Brain microvascular endothelial cell (primary cell): ENCODE data around the gene MYO3B.

ENCODE experiments used
- DNase-seq: peaks from one replicate; pipeline ENCODE4 v3.0.0-alpha.2; 2020
- H3K27ac ChIP-seq: fragments of 250-450 bp; sonication (Bioruptor Pico); 2 replicates; pipeline ENCODE4 v1.5.1; 2020; ENCODE audit warnings: mild to moderate bottlenecking, moderate library complexity
- H3K27me3 ChIP-seq: fragments of 250-450 bp; sonication (Bioruptor Pico); replicated peaks from 2 replicates; pipeline ENCODE4 v1.5.1; 2020; ENCODE audit warnings: mild to moderate bottlenecking
- H3K36me3 ChIP-seq: fragments of 250-450 bp; sonication (Bioruptor Pico); replicated peaks from 2 replicates; pipeline ENCODE4 v1.5.1; 2020; ENCODE audit warnings: mild to moderate bottlenecking
- H3K4me3 ChIP-seq: 2 replicates; pipeline ENCODE4 v1.5.1; 2011; ENCODE audit warnings: low read depth, mild to moderate bottlenecking, control low read depth, low read length, moderate library complexity
- in situ Hi-C: cut with HindIII; loops from 2 replicates; pipeline ENCODE4 v1.10.0; 2017; ENCODE audit warnings: low sequenced_read_pairs, low pct_ligation_motif_present
- TF ChIP-seq, protein P1 (sequence below): IDR thresholded peaks from 2 replicates; pipeline ENCODE4 v1.5.1; 2011; ENCODE audit warnings: low read depth, mild to moderate bottlenecking, moderate library complexity, low read length, control low read depth, inconsistent platforms; ENCODE audit errors: missing control alignments

The MYO3B gene

DNA sequence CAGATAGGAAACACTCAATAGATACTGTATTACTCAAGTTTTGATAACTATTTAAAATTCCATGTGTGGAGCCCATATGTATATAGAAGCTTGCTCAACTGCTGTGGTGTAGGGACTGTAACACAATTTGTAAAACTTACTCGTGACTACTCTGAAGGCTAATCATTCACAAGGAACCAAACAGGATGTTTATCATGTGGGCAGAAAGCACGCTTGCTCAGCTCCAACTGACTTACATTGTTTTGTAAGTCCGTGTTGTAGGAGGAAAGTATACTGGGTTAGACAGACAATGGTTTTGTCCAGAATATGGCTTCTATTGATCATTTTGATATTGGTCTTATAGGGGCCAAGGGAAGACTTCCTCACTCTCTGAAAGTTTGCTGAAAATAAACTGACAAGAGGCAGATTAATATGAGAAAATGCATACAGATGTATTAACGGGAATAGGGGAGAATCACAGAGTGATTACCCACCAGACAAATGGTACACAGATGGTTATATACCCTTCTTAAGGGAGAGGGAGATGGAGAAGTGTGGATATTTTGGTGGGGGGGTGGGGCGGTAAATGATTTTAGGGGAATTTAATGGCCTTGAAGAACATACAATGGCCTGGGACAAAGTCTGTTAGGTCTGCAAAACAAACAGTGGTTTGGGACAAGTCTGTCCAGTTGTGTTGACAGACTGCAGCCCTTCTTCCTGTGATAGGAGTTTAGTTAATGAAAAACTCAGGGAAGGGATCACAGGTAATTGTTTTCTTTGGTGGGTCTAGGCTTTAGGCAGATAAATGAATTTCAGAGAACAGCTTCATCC is 277.9 kb downstream of the MYO3B start:
- DNase-seq: no peak
- Histone ChIP-seq H3K27ac (no peak overlapping the region), H3K27me3 (no peaks in the 10 kb centered on the region), H3K36me3 (no peaks in the 10 kb centered on the region), H3K4me3 (no peak overlapping the region)
- in situ Hi-C loops: no loop called here
- TF ChIP-seq, protein P1, sequence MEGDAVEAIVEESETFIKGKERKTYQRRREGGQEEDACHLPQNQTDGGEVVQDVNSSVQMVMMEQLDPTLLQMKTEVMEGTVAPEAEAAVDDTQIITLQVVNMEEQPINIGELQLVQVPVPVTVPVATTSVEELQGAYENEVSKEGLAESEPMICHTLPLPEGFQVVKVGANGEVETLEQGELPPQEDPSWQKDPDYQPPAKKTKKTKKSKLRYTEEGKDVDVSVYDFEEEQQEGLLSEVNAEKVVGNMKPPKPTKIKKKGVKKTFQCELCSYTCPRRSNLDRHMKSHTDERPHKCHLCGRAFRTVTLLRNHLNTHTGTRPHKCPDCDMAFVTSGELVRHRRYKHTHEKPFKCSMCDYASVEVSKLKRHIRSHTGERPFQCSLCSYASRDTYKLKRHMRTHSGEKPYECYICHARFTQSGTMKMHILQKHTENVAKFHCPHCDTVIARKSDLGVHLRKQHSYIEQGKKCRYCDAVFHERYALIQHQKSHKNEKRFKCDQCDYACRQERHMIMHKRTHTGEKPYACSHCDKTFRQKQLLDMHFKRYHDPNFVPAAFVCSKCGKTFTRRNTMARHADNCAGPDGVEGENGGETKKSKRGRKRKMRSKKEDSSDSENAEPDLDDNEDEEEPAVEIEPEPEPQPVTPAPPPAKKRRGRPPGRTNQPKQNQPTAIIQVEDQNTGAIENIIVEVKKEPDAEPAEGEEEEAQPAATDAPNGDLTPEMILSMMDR: no peak

DNA sequence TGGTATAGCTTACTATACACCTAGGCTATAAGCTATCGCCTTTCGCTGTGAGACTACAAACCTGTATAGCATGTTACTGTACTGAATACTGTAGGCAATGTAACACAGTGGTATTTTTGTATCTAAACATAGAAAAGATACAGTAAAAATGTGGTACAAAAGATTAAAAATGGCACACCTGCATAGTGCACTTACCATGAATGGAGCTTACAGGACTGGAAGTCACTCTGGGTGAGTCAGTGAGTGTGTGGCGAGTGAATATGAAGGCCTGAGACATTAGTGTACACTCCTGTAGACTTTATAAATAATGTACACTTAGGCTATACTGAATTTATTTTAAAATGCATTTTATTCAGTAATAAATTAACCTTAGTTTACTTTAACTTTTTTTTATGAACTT is 279.0 kb downstream of the MYO3B start:
- DNase-seq: no peak
- TF ChIP-seq, protein P1: no peak
- Histone ChIP-seq H3K36me3 (no peaks in the 10 kb centered on the region), H3K4me3 (no peak overlapping the region), H3K27ac (no peak overlapping the region), H3K27me3 (no peaks in the 10 kb centered on the region)
- in situ Hi-C loops: no loop called here

- in situ Hi-C loops: no loop called here
- no peak for DNase-seq
- Histone ChIP-seq H3K4me3 (no peak overlapping the region), H3K27ac (no peak overlapping the region), H3K36me3 (no peaks in the 10 kb centered on the region), H3K27me3 (no peaks in the 10 kb centered on the region)
- TF ChIP-seq, protein P1: no peak
Measured at GRCh38 chr2:170457742-170458141, 279.8 kb downstream of the MYO3B start.

GRCh38 chr2:170461889-170462288 is 283.9 kb downstream of the MYO3B start:
- Histone ChIP-seq H3K27me3 (no peaks in the 10 kb centered on the region), H3K4me3 (no peak overlapping the region), H3K27ac (no peak overlapping the region), H3K36me3 (no peaks in the 10 kb centered on the region)
- DNase-seq: no peak
- in situ Hi-C loops: no loop called here
- TF ChIP-seq, protein P1: peak; percentile 11

DNA sequence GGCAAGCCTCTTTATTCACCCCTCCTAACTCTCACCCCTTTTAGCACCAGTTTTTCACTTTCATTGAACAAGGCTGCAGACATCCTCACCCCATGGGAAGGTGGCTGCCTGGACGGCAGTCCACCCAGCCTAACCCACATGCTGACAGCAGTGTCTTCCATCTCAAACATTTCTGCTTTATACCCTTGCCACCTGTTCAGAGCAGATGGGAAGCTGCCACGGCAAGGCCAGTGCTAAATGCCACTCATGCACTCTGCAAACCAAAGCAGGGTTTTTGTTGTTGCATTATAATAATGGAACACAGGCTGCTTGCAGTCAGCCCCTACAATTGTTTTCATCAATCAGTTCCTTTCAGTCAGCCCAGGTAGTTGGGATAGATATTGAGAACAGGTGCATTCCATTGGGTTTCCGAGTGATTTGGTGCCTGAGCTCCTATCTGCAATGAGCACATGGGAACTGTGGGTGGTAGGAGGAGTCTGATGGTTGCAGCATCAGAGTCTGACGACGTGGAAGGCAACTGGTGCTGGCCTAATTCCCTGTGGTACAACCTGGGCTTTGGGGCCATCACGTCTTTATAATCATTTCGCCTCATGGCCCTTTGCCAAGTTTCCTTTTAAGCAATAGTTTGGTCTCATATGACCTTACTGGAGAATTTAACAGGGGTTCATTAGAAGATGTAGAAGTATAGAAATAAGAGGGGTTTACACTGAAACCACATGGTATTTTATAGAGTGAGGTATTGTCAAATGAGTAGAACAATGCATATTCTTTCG is 284.7 kb downstream of the MYO3B start:
- Histone ChIP-seq H3K36me3 (no peaks in the 10 kb centered on the region), H3K27me3 (no peaks in the 10 kb centered on the region), H3K4me3 (no peak overlapping the region), H3K27ac (no peak overlapping the region)
- in situ Hi-C loops: no loop called here
- TF ChIP-seq, protein P1: no peak
- DNase-seq: no peak

- H3K4me3 ChIP-seq: no peak overlapping the region
- TF ChIP-seq, protein P1: no peak
- in situ Hi-C loops: no loop called here
Measured at GRCh38 chr2:170463206-170463537, 285.2 kb downstream of the MYO3B start.

More at GRCh38 chr2:170463206-170463537, 285.2 kb downstream of the MYO3B start:
- no peaks in the 10 kb centered on the region for H3K27me3 ChIP-seq
- no peak overlapping the region for H3K27ac ChIP-seq
- DNase-seq: no peak
- H3K36me3 ChIP-seq: no peaks in the 10 kb centered on the region
